HepG2 (cell line): ENCODE data around the gene SMARCB1. TPM values are rescaled to one million over a fixed set of nuclear protein-coding genes. Genes with fewer than 3 reads are reported as not detected.

Experiments used
- AHDC1 ChIP-seq: sonication (generic); formaldehyde crosslinking; IDR thresholded peaks from 2 replicates; pipeline ENCODE4 v1.5.1; 2020; ENCODE audit warnings: mild to moderate bottlenecking, missing genetic modification reagents, borderline replicate concordance
- ATF7 ChIP-seq, 2 experiments: fragments of 450-650 bp in 1 of 2; sonication (generic) in 1 of 2; formaldehyde crosslinking in 1 of 2; IDR thresholded peaks; 2 replicates each; pipeline versions ENCODE4 v1.4.0 to v1.6.1; 2016 to 2020; ENCODE audit warnings: antibody characterized with exemption in 1 of 2, mild to moderate bottlenecking in 1 of 2, missing genetic modification reagents in 1 of 2
- FLYWCH1 ChIP-seq: sonication (generic); formaldehyde crosslinking; IDR thresholded peaks from 2 replicates; pipeline ENCODE4 v1.8.1; 2023; ENCODE audit warnings: mild to moderate bottlenecking, missing genetic modification reagents
- HNF4G ChIP-seq, 2 experiments: sonication (generic) in 1 of 2; formaldehyde crosslinking in 1 of 2; IDR thresholded peaks; 2 replicates each; pipeline versions ENCODE4 v1.4.0 to v1.6.1; 2011 to 2020; ENCODE audit warnings: borderline replicate concordance in 2 of 2, low read depth in 2 of 2, mild to moderate bottlenecking in 2 of 2, low read length in 1 of 2, missing genetic modification reagents in 1 of 2, moderate library complexity in 1 of 2
- ISX ChIP-seq: sonication (generic); formaldehyde crosslinking; conservative IDR thresholded peaks from 2 replicates; pipeline ENCODE4 v1.5.0; 2020; ENCODE audit warnings: missing genetic modification reagents
- MAZ ChIP-seq, 2 experiments: sonication (generic) in 1 of 2; formaldehyde crosslinking in 1 of 2; IDR thresholded peaks; 2 replicates each; pipeline versions ENCODE4 v1.5.0 to v1.6.1; 2012 to 2020; ENCODE audit warnings: low read depth in 2 of 2, mild to moderate bottlenecking in 2 of 2, borderline replicate concordance in 1 of 2, improper control_type of control experiment in 1 of 2, low read length in 1 of 2, missing genetic modification reagents in 1 of 2, moderate library complexity in 1 of 2
- ZBTB7A ChIP-seq: sonication (generic); formaldehyde crosslinking; IDR thresholded peaks from 2 replicates; pipeline ENCODE4 v1.8.0; 2022; ENCODE audit warnings: mild to moderate bottlenecking, missing genetic modification reagents
- ZNF160 ChIP-seq: sonication (generic); formaldehyde crosslinking; IDR thresholded peaks from 2 replicates; pipeline ENCODE4 v1.8.0; 2022; ENCODE audit warnings: mild to moderate bottlenecking, inconsistent platforms, missing genetic modification reagents
- polyA plus RNA-seq, 8 experiments: library from polyadenylated mRNA; depleted of rRNA in 3 of 8; stranded (reverse) in 7 of 8; unstranded in 1 of 8; fragments of >200 nt; fragmentation: Illumina TruSeq in 4 of 8; extraction: Trizol in 4 of 8; gene quantifications; 2 replicates each; pipeline versions ENCODE4 v1.2.1 to v1.2.3, GENCODE V29; 2011 to 2016; ENCODE audit warnings: low read depth in 4 of 8, missing spikeins in 1 of 8, mixed read lengths in 1 of 8; ENCODE audit not compliant: insufficient read depth in 1 of 8
- total RNA-seq, 5 experiments: library from RNA; depleted of rRNA; stranded (reverse); fragments of >200 nt; fragmentation: Illumina TruSeq; extraction: Trizol; gene quantifications; 2 replicates each; pipeline ENCODE4 v1.2.3, GENCODE V29; 2016; ENCODE audit warnings: low read depth in 1 of 5

Gene SMARCB1
- total and polyA plus RNA-seq, 2 of the 13 experiments (the other 11 are each of a cell fraction or from before 2014, with no cell fraction given), result 74.0 to 166 TPM

- no peak for TF ChIP-seq AHDC1 (CRISPR knock-in tag)
- no peak for TF ChIP-seq ATF7 (IDR thresholded peaks at IDR 0.05)
- TF ChIP-seq ATF7 (CRISPR knock-in tag; IDR thresholded peaks at IDR 0.05), result no peak
- TF ChIP-seq FLYWCH1 (CRISPR knock-in tag), result no peak
- TF ChIP-seq MAZ (IDR thresholded peaks at IDR 0.05; ENCODE audit: borderline replicate concordance, low read depth, low read length), result no peak
- TF ChIP-seq MAZ (CRISPR knock-in tag; IDR thresholded peaks at IDR 0.05; ENCODE audit: low read depth), result no peak
- no peak for TF ChIP-seq ZNF160 (CRISPR knock-in tag)
- TF ChIP-seq HNF4G (IDR thresholded peaks at IDR 0.05; ENCODE audit: borderline replicate concordance, low read depth, low read length), result no peak
- no peak for TF ChIP-seq HNF4G (CRISPR knock-in tag; IDR thresholded peaks at IDR 0.05; ENCODE audit: borderline replicate concordance, low read depth)
- no peak for TF ChIP-seq ZBTB7A (CRISPR knock-in tag)
- TF ChIP-seq ISX (CRISPR knock-in tag), result no peak
Measured at GRCh38 chr22:23841736-23842445, 55.1 kb downstream of the SMARCB1 start (continued).
